Mammary epithelial cell (primary cell): ENCODE data around the gene ZBTB17.

Experiments
- EZH2 ChIP-seq: IDR thresholded peaks from 2 replicates; pipeline ENCODE4 v1.6.1; 2012; ENCODE audit warnings: low read length, inconsistent platforms, borderline replicate concordance
- TF ChIP-seq, protein P1 (sequence below), 2 donors: IDR thresholded peaks in 1 of 2; conservative IDR thresholded peaks in 1 of 2; 2 replicates each; pipeline ENCODE4 v1.5.1; 2011 to 2012; ENCODE audit warnings: inconsistent platforms in 2 of 2, low read length in 2 of 2, mild to moderate bottlenecking in 2 of 2, control low read depth in 1 of 2, low read depth in 1 of 2; ENCODE audit not compliant: insufficient read depth in 1 of 2; ENCODE audit errors: extremely low read depth in 1 of 2

DNA sequence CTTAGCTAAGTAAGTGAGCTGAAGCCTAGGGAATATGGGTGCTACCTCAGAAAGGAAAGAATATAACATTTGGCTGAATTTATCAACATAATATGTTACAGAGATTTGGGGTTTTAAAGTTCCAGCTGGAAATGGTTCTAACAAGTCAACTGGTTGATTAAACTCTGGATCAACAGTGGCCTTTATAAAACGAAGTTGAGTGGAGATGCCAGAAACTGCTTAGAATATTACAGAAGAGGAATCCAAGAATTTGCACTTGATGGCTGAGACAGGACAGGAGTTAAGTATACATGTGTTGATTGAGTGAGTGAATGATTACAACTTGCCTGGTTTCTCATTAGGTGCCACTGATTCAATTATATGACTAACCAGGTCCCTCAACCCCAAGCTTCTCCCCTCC, 7.4 kb upstream of the ZBTB17 start:
- TF ChIP-seq, protein P1, sequence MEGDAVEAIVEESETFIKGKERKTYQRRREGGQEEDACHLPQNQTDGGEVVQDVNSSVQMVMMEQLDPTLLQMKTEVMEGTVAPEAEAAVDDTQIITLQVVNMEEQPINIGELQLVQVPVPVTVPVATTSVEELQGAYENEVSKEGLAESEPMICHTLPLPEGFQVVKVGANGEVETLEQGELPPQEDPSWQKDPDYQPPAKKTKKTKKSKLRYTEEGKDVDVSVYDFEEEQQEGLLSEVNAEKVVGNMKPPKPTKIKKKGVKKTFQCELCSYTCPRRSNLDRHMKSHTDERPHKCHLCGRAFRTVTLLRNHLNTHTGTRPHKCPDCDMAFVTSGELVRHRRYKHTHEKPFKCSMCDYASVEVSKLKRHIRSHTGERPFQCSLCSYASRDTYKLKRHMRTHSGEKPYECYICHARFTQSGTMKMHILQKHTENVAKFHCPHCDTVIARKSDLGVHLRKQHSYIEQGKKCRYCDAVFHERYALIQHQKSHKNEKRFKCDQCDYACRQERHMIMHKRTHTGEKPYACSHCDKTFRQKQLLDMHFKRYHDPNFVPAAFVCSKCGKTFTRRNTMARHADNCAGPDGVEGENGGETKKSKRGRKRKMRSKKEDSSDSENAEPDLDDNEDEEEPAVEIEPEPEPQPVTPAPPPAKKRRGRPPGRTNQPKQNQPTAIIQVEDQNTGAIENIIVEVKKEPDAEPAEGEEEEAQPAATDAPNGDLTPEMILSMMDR (conservative IDR thresholded peaks at IDR 0.05 in 1 of 2, IDR thresholded peaks at IDR 0.05 in 1 of 2; ENCODE audit: extremely low read depth in 1 of 2, insufficient read depth in 1 of 2, low read depth in 1 of 2, low read length in 2 of 2) = no peak
- TF ChIP-seq EZH2 = no peak
